MCF 10A (cell line): ENCODE data around the gene ABCB1. TPM values are rescaled to one million over a fixed set of nuclear protein-coding genes. Genes with fewer than 3 reads are reported as not detected.
"Not testable (repeated sequence)": the region's sequence is repeated elsewhere in the genome, so short reads cannot be mapped to it uniquely, and the experiment has no call there.

Experiments
- BruUV-seq: library from RNA; stranded (reverse); fragments of 400-500 nt; replicated peaks from 2 replicates; lab custom pipeline; 2021; lab: Mats Ljungman, UMichigan
- CTCF ChIA-PET: fragments of 300-600 bp; sonication (Branson Sonifier 250); formaldehyde crosslinking; extraction: SDS; loops from one replicate; lab custom pipeline; 2021; ENCODE audit warnings: antibody characterized with exemption, inconsistent platforms; lab: Yijun Ruan, JAX
- POLR2A ChIA-PET: fragments of 300-600, 350-650 bp; sonication (Branson Sonifier 250); formaldehyde crosslinking; extraction: SDS; loops from one replicate; lab custom pipeline; 2020; ENCODE audit warnings: antibody characterized with exemption, inconsistent platforms; lab: Yijun Ruan, JAX
- DNase-seq: peaks from one replicate; pipeline ENCODE4 v3.0.0-alpha.2; 2018; ENCODE audit not compliant: unreplicated experiment
- H3K27ac Mint-ChIP-seq: one replicate; pipeline ENCODE4 v1.8.0; 2022; ENCODE audit warnings: mild to moderate bottlenecking, low read depth, mixed read lengths; ENCODE audit not compliant: unreplicated experiment
- H3K27me3 Mint-ChIP-seq: one replicate; pipeline ENCODE4 v1.8.0; 2022; ENCODE audit warnings: mixed read lengths; ENCODE audit not compliant: insufficient read depth, unreplicated experiment
- H3K36me3 Mint-ChIP-seq: one replicate; pipeline ENCODE4 v1.8.0; 2022; ENCODE audit warnings: mild to moderate bottlenecking, moderate library complexity, mixed read lengths; ENCODE audit not compliant: insufficient read depth, unreplicated experiment
- H3K4me1 Mint-ChIP-seq: one replicate; pipeline ENCODE4 v1.8.0; 2022; ENCODE audit warnings: mixed read lengths; ENCODE audit not compliant: insufficient read depth, unreplicated experiment
- H3K4me3 Mint-ChIP-seq: one replicate; pipeline ENCODE4 v1.8.0; 2022; ENCODE audit warnings: mild to moderate bottlenecking, moderate library complexity, mixed read lengths; ENCODE audit not compliant: unreplicated experiment
- H3K9me3 Mint-ChIP-seq: one replicate; pipeline ENCODE4 v1.8.0; 2022; ENCODE audit warnings: mixed read lengths; ENCODE audit not compliant: unreplicated experiment
- CTCF ChIP-seq: fragments of 200-600 bp; IDR thresholded peaks from one replicate; pipeline ENCODE4 v1.8.0; 2022; ENCODE audit warnings: antibody characterized with exemption, mild to moderate bottlenecking; ENCODE audit not compliant: unreplicated experiment
- intact Hi-C: fragments of 100-400 bp; cut with micrococcal nuclease; formaldehyde crosslinking; loops from 2 replicates; pipeline ENCODE4 v1.14.1; 2022
- total RNA-seq: library from RNA; stranded (reverse); gene quantifications from 2 replicates; pipeline ENCODE4 v1.2.3, GENCODE V29; 2022

ABCB1 gene
- total RNA-seq, 1 experiment from 2014 or later, result not detected

- no peak for DNase-seq
- no peak overlapping the region for H3K4me3 Mint-ChIP-seq
- intact Hi-C loops, result no loop called here
- H3K4me1 Mint-ChIP-seq, result no peaks in the 10 kb centered on the region
- CTCF ChIA-PET, result no interaction called here
- POLR2A ChIA-PET, result no interaction called here
- no peak for TF ChIP-seq CTCF
- H3K27me3 Mint-ChIP-seq, result peaks cover 25% of the 10 kb centered on the region
- no TSS peak for BruUV-seq
- no peaks in the 10 kb centered on the region for H3K36me3 Mint-ChIP-seq
- H3K9me3 Mint-ChIP-seq, result no peaks in the 10 kb centered on the region
- no peak overlapping the region for H3K27ac Mint-ChIP-seq
Observed at GRCh38 chr7:87473986-87474385, 126.7 kb downstream of the ABCB1 start.

- Mint-ChIP-seq H3K27ac (no peak overlapping the region), H3K4me1 (no peaks in the 10 kb centered on the region), H3K27me3 (peaks cover 26% of the 10 kb centered on the region), H3K4me3 (no peak overlapping the region), H3K36me3 (no peaks in the 10 kb centered on the region), H3K9me3 (no peaks in the 10 kb centered on the region)
- ChIA-PET POLR2A (no interaction called here), CTCF (interaction anchor here (1.0 kb wide), 1 partner anchor 91 kb away, joined by 3 read pairs; no protein-coding TSS in a partner anchor)
- intact Hi-C loops, result no loop called here
- no TSS peak for BruUV-seq
- TF ChIP-seq CTCF, result no peak
- DNase-seq, result no peak
Observed at GRCh38 chr7:87473192-87473591, 127.5 kb downstream of the ABCB1 start.

- ChIA-PET POLR2A (no interaction called here), CTCF (interaction anchor here (0.6 kb wide), 1 partner anchor 980 kb away, joined by 4 read pairs; no protein-coding TSS in a partner anchor)
- peaks cover 43% of the 10 kb centered on the region for H3K27me3 Mint-ChIP-seq
- H3K4me3 Mint-ChIP-seq, result no peak overlapping the region
- no peak for TF ChIP-seq CTCF
- BruUV-seq, result no TSS peak
- no peaks in the 10 kb centered on the region for H3K4me1 Mint-ChIP-seq
- no peaks in the 10 kb centered on the region for H3K9me3 Mint-ChIP-seq
- H3K36me3 Mint-ChIP-seq, result no peaks in the 10 kb centered on the region
- H3K27ac Mint-ChIP-seq, result no peak overlapping the region
- intact Hi-C loops, result no loop called here
- no peak for DNase-seq
Observed at GRCh38 chr7:87471473-87471872, 129.2 kb downstream of the ABCB1 start.

- BruUV-seq, H3K9me3 Mint-ChIP-seq, POLR2A ChIA-PET, H3K4me3 Mint-ChIP-seq, H3K36me3 Mint-ChIP-seq, CTCF ChIA-PET, intact Hi-C loops, DNase-seq, H3K4me1 Mint-ChIP-seq, H3K27ac Mint-ChIP-seq: not testable (repeated sequence)
- peaks cover 53% of the 10 kb centered on the region for H3K27me3 Mint-ChIP-seq
Observed at GRCh38 chr7:87469204-87469603, 131.5 kb downstream of the ABCB1 start.

GRCh38 chr7:87465534-87465880 is 135.2 kb downstream of the ABCB1 start:
- BruUV-seq, DNase-seq, H3K4me3 Mint-ChIP-seq, H3K4me1 Mint-ChIP-seq, POLR2A ChIA-PET, H3K27ac Mint-ChIP-seq, intact Hi-C loops, H3K9me3 Mint-ChIP-seq, H3K36me3 Mint-ChIP-seq: not testable (repeated sequence)
- CTCF ChIA-PET, result interaction anchor here (1.0 kb wide), 1 partner anchor 50 kb away, joined by 3 read pairs; no protein-coding TSS in a partner anchor
- peaks cover 47% of the 10 kb centered on the region for H3K27me3 Mint-ChIP-seq

GRCh38 chr7:87464830-87465533 is 135.7 kb downstream of the ABCB1 start:
- H3K4me3 Mint-ChIP-seq, H3K27ac Mint-ChIP-seq, POLR2A ChIA-PET, BruUV-seq, intact Hi-C loops, H3K36me3 Mint-ChIP-seq, DNase-seq, H3K4me1 Mint-ChIP-seq, H3K9me3 Mint-ChIP-seq: not testable (repeated sequence)
- peaks cover 47% of the 10 kb centered on the region for H3K27me3 Mint-ChIP-seq
- CTCF ChIA-PET, result interaction anchor here (1.0 kb wide), 1 partner anchor 49 kb away, joined by 3 read pairs; no protein-coding TSS in a partner anchor
